Stimulated activated CD4-positive, alpha-beta T cell treated with anti-CD3 and anti-CD28 coated beads, Interleukin-1b, Interleukin-23, amount 100 ng/mL, for 4 hours (primary cell): ENCODE data around the gene PDE4A.
A peak's percentile ranks its signal among the peaks of the same experiment; 100 is the strongest.
"Not testable (repeated sequence)": the region's sequence is repeated elsewhere in the genome, so short reads cannot be mapped to it uniquely, and the experiment has no call there.

Experiments
- DNase-seq, 2 donors: peaks; one replicate each; pipeline ENCODE4 v3.0.0-alpha.2; 2020; ENCODE audit warnings: low read depth in 2 of 2

The PDE4A gene

DNA sequence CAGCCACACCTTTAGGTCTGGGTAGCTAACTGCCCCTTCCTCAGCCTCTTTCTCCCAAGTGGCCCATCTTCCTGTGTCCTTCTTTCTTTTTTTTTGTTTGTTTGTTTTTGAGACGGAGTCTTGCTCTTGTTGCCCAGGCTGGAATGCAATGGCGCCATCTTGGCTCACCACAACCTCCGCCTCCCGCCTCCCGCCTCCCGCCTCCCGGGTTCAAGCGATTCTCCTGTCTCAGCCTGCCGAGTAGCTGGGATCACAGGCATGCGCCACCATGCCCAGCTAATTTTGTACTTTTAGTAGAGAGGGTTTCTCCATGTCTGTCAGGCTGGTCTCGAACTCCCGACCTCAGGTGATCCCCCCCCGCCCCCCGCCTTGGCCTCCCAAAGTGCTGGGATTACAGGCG is 41.7 kb downstream of the PDE4A start:
- not testable (repeated sequence) for DNase-seq

DNA sequence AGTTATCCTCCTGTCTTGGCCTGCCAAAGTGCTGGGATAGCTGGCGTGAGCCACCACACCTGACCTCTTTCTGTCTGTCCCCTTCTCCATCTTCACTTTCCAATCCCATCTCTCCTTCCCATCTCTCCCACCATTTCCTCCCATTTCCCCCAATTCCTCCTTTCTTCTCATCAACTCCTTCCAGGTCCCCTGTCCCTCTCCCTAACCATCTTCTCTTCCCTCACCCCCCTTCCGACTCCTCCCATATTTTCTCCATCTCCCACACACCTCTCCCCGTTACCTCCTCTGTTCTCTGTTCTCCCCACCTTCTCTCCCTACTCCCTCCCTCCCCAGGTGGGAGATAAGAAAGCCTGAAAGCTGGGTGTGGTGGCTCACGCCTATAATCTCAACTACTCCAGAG is 42.2 kb downstream of the PDE4A start:
- no peak for DNase-seq

DNA sequence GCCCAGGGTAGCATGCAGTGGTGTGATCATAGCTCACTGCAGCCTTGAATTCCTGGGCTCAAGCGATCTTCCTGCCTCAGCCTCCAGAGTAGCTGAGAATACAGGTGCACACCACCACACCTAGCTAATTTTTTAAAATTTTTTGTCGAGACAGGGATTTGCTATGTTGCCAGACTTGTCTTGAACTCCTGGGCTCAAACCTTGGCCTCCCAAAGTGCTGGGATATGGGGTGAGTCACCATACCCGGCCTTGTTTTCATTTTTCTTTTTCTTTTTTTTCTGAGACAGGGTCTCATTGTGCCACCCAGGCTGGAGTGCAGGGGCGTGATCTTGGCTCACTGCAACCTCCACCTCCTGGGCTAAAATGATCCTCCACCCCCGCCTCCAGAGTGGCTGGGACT is 44.1 kb downstream of the PDE4A start:
- no peak for DNase-seq

DNA sequence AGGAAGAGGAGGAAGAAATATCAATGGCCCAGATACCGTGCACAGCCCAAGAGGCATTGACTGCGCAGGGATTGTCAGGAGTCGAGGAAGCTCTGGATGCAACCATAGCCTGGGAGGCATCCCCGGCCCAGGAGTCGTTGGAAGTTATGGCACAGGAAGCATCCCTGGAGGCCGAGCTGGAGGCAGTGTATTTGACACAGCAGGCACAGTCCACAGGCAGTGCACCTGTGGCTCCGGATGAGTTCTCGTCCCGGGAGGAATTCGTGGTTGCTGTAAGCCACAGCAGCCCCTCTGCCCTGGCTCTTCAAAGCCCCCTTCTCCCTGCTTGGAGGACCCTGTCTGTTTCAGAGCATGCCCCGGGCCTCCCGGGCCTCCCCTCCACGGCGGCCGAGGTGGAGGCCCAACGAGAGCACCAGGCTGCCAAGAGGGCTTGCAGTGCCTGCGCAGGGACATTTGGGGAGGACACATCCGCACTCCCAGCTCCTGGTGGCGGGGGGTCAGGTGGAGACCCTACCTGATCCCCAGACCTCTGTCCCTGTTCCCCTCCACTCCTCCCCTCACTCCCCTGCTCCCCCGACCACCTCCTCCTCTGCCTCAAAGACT is 46.9 kb downstream of the PDE4A start:
- DNase-seq = no peak

DNA sequence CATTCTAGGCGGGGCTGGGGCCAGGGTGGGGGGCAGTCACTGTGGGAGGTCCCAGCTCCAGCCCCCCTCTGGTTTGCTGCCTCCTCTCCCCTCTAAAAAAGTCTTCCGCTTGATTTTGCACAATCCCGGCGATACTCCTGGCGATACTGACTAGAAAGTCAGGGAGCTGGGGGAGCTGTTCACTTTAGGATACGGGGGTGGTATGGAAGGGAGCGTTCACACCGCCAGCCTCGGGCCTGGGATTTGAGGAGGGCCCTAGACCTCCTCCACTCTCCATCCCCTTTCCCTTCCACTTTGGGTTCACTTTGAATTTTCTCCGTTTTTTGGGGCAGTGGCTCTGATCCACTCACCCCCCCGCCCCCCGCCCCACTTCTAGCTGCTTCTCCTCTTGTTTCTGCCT is 47.8 kb downstream of the PDE4A start:
- DNase-seq = no peak

DNA sequence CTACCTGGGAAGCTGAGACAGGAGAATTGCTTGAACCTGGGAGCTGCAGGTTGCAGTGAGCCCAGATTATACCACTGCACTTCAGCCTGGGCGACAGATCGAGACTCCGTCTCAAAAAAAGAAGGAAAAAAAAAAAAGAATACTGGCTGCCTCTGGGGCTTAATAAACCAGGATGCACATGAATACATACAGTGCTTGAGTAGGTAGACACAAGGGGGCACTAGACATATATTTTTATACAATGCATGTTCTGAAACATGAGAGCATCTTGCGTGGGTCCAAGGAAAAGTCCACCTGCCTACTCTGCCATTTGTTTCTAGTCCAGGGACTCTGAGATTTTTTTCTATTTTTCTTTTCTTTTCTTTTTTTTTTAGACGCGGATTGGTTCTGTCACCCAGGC is 51.6 kb downstream of the PDE4A start:
- no peak for DNase-seq

DNA sequence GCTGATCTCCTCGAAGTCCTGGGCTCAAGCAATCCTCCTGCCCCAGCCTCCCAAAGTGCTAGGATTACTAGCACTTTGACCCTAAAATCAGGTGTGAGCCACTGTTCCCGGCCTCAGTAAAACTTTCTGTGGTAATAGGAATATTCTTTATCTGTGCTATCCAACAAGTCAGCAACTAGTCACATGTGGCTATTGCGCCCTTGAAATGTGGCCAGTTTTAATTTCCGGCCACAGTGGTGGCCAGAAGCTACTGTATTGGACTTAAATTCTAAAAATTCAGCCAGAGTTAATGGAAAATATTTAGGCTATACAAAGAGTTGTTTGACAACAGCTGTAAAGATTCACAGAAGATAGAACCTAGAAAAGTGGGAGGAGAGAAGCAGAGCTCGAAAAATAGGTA is 52.9 kb downstream of the PDE4A start:
- no peak for DNase-seq

DNA sequence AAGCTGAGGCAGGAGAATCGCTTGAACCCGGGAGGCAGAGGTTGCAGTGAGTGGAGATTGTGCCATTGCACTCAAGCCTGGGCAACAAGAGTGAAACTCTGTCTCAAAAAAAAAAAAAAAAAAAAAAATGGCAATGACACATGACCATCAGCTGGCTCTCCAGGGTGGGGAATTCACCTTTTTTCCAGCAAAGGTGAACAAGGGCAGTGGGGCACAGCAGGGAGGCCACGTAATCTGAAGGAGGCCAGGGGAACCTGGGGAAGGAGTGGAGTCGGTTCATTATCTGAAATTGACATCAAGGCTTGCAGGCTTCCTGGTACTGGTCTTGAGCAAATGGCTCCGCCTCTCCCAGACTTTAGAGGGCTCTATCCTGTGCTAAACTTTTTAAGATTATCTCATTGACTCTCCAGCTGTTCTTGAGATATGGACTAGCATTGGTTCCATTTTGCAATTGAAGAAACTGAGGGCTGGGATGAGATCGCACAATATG is 54.7 kb downstream of the PDE4A start:
- DNase-seq = no peak

DNA sequence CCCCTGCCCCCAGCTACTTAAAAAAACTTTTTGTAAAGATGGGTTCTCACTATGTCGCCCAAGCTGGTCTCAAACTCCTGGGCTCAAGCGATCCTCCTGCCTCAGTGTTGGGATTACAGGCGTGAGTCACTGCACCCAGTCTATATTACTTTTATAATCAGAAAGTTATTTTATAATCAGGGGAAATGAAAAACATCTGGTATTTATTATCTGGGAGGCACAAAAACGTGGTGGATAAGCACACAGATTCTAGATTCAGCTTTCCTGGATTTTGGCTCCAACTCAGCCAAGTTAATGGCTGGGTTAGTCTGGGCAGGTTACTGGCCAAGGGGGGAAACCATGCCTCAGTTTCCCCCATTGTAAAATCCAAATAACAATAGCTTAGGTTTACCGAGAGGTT is 58.1 kb downstream of the PDE4A start:
- DNase-seq = no peak

DNA sequence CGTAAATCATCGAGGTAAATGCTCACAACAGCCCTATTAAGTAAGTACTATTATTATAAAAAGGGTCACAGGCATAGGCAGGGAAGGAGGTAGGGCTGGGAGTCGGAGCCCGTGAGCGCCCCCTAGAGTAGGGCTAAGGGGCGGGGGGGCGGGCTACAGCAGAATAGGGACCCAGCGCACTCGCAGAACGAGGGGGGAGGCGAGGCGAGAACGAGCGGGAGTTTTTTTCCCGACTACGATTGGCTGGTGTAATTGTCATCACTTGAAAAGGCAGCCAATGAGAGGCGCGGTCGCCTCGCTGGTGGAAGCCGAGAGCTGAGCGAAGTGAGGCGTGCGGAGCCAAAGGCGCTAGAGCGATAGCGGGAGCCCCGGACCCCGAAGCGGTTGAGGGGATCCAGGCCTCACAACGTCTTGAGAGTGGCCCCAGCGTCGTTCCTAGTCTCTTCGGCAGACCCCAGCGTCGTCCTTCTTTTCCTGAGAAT is 58.6 kb downstream of the PDE4A start:
- DNase-seq = peak; percentile 81 to 84

DNA sequence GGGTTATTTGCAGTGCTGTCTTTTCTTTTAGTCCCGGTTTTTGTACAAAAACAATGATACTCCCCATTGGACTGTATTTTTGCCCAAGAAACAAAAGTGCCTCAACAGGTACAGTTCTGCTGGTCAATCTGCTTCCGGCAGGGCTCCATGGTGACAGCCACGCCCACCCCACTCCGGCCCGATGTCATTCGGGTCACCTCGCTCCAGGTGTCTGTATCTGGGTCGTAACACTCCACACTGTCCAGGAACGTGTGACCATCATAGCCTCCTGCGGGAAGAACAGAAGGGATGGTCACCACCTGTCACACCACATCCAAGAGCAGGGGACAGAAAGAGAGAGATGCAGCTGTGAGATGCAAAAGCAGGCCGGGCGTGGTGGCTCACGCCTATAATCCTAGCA is 66.2 kb downstream of the PDE4A start:
- no peak for DNase-seq

DNA sequence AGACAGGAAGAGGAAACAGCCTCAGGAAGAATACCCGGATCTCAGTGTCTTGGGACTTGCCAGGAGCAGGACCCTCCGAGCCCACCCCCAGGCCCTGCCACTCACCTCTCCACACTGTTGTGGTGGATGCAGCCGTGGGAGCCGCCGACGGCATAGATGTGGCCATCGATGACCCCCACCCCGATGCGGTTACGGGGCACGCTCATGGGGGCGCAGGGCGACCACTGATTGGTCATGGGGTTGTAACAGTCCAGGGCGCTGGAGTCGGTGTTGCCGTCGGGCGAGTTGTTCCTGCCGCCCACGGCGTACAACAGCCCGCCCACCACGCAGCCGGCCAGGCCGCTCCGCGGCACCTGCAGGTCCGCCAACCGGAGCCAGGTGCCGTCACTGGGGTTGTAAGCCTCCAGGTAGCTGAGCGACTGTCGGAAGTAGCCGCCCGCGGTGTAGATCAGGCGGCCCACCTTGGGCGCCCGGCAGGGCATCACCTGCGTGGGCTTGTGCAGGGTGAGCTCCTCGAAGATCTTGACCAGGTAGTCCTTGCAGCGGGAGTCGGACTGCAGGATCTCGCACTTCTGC is 71.2 kb downstream of the PDE4A start:
- DNase-seq = no peak

DNA sequence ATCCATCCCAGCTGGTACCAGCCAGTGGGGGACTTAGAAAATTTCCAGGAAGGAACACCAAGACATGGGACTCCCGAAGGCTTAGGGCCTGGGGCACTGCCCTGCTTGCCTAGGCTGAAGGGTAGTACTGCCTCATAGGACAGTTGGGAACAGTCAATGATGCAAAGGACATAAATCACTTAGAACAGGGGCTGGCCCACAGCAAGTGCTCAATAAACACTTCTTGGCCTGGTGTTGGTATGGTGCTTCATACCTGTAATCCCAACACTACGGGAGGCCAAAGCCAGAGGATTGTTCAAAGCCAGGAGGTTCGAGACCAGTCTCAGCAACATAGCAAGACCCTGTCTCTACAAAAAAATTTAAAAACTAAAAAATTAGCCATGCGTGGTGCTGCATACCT is 77.0 kb downstream of the PDE4A start:
- no peak for DNase-seq

DNA sequence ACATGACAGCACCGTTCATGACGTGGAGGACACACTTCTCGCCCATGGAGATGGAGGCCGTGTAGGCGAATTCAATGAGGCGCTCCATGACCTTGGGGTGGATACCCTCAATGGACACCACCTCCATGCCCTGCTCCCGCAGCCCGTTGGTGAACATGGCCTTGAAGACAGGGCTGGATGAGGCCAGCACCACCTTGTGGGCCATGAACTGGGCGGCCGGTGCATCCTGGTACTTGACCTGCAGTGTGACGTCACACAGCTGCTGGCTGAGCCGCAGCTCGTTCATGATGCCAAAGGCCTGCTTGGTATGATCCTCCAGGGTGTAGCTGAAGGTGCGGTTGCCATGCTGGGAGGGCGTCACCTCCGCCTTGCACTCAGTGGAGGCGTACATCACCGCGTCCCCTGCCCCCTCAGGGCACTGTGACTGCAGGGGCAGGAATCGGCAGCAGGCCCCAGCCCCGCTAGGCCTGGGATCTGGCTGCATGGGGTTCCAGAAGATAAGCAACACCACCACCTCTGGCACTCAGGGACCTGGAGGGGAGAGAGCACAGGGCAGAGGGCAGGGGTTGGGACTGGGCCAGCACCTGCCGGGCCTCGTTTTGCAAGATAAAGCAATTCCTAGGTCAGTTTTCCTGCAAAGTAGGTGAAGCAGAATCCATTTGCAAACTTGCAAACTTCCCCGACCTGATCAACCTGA is 79.4 kb downstream of the PDE4A start:
- DNase-seq = no peak

DNA sequence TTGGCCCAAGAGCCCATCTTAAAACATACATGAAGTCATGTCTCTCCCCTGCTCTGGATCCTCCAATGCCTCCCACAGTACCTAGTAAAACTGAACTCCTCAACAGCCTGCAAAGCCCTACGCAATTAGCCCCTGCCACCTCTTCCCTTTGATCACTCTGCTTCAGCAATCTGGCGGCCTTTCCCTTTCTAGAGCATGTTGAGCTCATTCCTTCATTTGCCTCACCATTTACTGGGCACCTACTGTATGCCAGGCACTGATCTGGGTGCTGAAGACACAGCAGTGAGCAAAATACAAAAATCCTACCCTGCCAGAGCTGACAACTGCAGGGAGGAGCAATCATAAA is 79.9 kb downstream of the PDE4A start:
- no peak for DNase-seq

DNA sequence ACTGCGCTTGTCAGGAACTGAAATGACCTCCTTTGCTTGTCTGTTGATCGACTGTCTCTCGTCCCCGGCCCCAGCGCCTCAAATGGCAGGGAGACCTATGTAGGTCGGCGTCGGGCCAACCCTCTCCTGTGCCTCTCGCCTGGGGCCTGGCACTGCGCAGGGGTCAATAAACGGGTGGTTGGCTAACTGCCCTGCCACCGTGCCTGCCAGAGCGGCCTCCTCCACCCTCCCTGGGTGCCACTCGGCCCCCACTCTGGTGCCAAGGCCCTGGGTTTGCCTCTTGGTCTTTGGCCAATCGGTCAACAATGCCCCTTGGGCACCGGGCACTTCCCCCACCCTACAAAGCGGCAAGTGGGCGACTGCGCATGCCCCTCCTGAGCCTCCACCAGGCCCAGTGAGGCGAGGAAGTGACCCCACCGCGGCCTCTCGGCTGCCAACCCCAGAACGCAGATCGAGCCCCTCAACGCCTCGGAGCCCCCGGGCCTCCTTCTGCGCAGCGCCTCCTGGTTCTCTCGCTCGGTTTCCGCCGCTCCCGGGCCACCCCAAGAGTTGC is 81.7 kb downstream of the PDE4A start:
- DNase-seq = peak in 1 of 2 donors; percentile 49

DNA sequence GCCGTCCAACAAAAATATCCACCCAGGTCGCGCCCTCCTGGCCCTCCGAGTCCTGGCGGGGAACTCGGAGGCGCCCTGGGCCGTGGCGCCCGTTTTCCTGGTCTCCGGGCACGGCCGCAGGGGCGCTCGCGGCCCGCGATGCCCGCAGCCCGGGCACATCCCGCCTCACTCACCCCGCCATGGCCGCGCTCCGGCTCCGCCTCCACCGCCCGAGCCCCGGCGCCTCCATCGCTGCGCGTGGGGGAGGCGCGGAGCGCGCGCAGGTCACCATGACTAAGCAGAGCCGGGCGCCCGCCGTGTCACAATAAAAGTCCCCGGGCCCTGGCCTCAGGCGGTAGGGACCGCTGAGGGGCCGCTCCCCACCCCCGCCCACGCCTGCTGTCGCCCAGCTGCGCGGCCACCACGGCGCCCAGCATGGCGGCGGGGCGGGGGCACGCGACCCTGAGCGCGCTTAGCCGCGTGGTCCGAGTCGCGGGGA is 82.2 kb downstream of the PDE4A start:
- DNase-seq = peak; percentile 80 to 89

DNA sequence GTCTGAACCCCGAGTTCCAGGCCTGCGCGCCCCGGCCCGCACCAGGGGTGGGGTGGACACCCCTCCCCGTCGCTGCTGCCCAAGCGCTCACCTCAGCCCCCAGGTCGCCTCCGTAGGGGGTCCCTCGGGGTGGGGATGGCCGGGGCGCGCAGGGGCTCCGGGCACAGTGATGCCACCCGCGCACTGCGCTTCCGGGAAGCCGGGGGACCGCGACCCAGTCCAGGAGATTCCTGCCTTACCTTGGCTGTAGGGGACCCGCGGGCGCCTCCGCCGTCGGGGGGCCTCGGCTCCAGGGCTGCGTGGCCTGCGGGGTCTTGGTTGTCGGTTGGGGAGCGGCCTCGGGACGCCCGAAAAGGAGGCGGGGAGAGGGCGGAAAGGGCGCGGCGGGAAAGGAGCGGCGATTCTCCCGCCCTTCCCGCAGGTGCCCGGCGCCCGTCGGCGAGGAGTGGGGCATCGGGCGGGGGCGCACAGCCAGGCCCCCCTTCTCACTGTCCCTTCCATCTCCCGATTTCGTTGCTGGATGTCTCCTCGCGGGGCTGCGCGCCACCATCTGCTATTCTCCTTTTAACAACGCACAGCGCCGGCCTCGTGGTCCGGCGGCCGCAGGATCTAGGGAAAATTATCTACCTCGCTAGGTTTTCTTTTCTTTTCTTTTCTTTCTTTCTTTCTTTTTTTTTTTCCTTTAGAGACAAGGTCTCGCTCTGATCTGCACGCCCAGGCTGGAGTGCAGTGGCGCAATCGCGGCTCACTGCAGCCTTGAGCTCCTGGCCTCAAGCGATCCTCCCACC is 82.9 kb downstream of the PDE4A start, which contains the start of gene KEAP1:
Gene KEAP1 (minus strand): TSS at position 355 of the 788 bp plus-strand sequence. CDS start 3,323 bp downstream, outside the sequence.
- DNase-seq = no peak

DNA sequence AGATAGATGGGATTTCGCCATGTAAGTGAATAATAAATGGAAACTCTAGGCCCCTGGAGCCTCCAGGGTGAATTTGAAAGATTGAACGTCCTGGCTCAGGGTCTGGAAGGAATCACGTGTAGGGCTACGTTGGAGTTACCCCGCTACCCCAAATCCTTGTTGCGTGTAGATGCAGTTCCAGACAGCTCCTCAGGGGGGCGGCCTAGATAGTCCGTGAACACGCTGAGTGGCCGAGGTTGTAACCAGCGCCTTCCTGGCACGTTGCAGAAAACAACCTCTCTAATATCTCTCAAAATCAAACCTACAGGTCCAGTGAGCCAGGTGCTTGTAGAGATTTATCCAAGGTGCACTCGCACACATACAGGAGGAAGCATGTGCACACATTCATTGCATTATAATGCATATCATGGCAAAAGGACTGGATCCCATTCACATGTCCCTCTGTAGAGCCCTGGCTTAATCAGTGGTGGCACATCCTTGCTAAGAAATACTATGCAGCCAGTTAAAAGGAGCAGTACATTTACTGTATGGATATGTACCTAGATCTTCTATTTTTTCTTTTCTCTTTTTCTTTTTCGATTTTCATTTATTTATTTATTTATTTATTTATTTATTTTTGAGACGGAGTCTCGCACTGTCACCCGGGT is 85.4 kb downstream of the PDE4A start:
- DNase-seq = peak; percentile 78 to 81

DNA sequence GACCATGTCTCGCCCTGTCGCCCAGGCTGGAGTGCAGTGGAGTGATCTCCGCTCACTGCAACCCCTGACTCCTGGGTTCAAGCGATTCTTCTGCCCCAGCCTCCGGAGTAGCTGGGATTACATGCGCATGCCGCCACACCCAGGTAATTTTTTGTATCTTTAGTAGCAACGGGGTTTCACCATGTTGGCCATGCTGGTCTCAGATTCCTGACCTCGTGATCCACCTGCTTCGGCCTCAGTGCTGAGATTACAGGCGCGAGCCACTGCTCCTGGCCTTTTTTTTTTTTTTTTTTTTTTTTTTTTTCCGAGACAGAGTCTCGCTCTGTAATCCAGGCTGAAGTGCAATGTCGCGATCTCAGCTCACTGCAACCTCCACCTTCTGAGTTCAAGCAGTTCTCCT is 87.7 kb downstream of the PDE4A start:
- DNase-seq = no peak

DNA sequence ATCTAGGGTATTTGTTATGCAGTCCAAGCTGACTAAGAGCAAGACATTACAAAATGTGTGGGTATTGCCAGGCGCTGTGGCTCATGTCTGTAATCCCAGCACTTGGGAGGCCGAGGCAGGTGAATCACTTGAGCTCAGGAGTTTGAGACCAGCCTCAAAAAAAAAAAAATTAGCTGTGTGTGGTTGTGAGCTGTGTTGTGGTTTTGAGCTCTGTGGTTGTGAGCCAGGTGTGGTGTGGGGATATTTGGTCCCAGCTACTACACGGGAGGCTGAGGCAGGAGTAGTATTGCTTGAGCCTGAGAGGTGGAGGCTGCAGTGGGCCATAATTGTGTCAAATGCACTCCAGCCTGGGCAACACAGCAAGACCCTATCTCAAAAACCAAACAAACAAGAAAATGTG is 88.4 kb downstream of the PDE4A start:
- no peak for DNase-seq
